GM10248 (cell line): ENCODE data around the gene FNDC3B.

Experiments
- CTCF ChIA-PET: fragments of 300-600 bp; sonication (Branson Sonifier 250); formaldehyde crosslinking; extraction: SDS; loops from one replicate; lab custom pipeline; 2021; ENCODE audit warnings: antibody characterized with exemption; lab: Yijun Ruan, JAX
- POLR2A ChIA-PET: fragments of 350-650 bp; sonication (Branson Sonifier 250); formaldehyde crosslinking; extraction: SDS; loops from one replicate; lab custom pipeline; 2020; ENCODE audit warnings: antibody characterized with exemption; lab: Yijun Ruan, JAX
- DNase-seq: peaks from one replicate; pipeline ENCODE4 v3.0.0; 2012; ENCODE audit errors: extremely low spot score
- CTCF ChIP-seq: IDR thresholded peaks from 2 replicates; pipeline ENCODE4 v1.5.1; 2012; ENCODE audit warnings: mild to moderate bottlenecking, low read depth; ENCODE audit errors: extremely low read depth, missing control alignments, control extremely low read depth

The FNDC3B gene

GRCh38 chr3:172070269-172070668 lies 30.9 kb downstream of the FNDC3B start:
- POLR2A ChIA-PET = interaction anchor here (0.6 kb wide), 1 partner anchor 80 kb away, joined by 9 read pairs; no protein-coding TSS in a partner anchor
- no peak for TF ChIP-seq CTCF
- DNase-seq = no peak
- CTCF ChIA-PET = no interaction called here

- DNase-seq = no peak
- TF ChIP-seq CTCF = no peak
- ChIA-PET POLR2A (interaction anchor here (0.6 kb wide), 1 partner anchor 79 kb away, joined by 9 read pairs; no protein-coding TSS in a partner anchor), CTCF (interaction anchor here (1.5 kb wide), 1 partner anchor 26 kb away, joined by 3 read pairs; no protein-coding TSS in a partner anchor)
These were observed 31.4 kb downstream of the FNDC3B start for GRCh38 chr3:172070802-172071201.

- ChIA-PET POLR2A (no interaction called here), CTCF (interaction anchor here (1.0 to 1.5 kb wide), 3 partner anchors 8 to 27 kb away, joined by 3 to 4 read pairs (median 3); no protein-coding TSS in a partner anchor)
- TF ChIP-seq CTCF = no peak
- no peak for DNase-seq
These were observed 32.5 kb downstream of the FNDC3B start for GRCh38 chr3:172071780-172072330.

GRCh38 chr3:172072543-172072942 lies 33.2 kb downstream of the FNDC3B start:
- ChIA-PET POLR2A (no interaction called here), CTCF (interaction anchor here (1.0 to 1.5 kb wide), 2 partner anchors 9 to 14 kb away, joined by 3 to 4 read pairs; no protein-coding TSS in a partner anchor)
- DNase-seq = no peak
- no peak for TF ChIP-seq CTCF

GRCh38 chr3:172073262-172073915 lies 34.0 kb downstream of the FNDC3B start:
- ChIA-PET POLR2A (no interaction called here), CTCF (interaction anchor here (1.5 kb wide), 1 partner anchor 10 kb away, joined by 4 read pairs; no protein-coding TSS in a partner anchor)
- DNase-seq = no peak
- TF ChIP-seq CTCF = no peak

GRCh38 chr3:172074032-172074431 lies 34.7 kb downstream of the FNDC3B start:
- ChIA-PET POLR2A (no interaction called here), CTCF (interaction anchor here (2.0 kb wide), 1 partner anchor 11 kb away, joined by 11 read pairs; no protein-coding TSS in a partner anchor)
- DNase-seq = no peak
- TF ChIP-seq CTCF = no peak
